NB4 (cell line): ENCODE data around the gene AANAT.
A peak's percentile ranks its signal among the peaks of the same experiment; 100 is the strongest.

Source experiments
- DNase-seq: peaks from one replicate; pipeline ENCODE4 v3.0.0; 2010; ENCODE audit warnings: low read depth
- H3K4me3 ChIP-seq: one replicate; pipeline ENCODE4 v1.5.1; 2011; ENCODE audit warnings: mild to moderate bottlenecking, low read depth, low read length, moderate library complexity
- MAX ChIP-seq: IDR thresholded peaks from 2 replicates; pipeline ENCODE4 v1.6.1; 2011; ENCODE audit warnings: low read depth, low read length
- MYC ChIP-seq: IDR thresholded peaks from 2 replicates; pipeline ENCODE4 v1.6.1; 2011; ENCODE audit warnings: low read depth, low read length
- POLR2A ChIP-seq: IDR thresholded peaks from 2 replicates; pipeline ENCODE4 v1.6.1; 2011; ENCODE audit warnings: mild to moderate bottlenecking; ENCODE audit not compliant: insufficient read length; ENCODE audit errors: extremely low read depth
- TF ChIP-seq, protein P1 (sequence below): IDR thresholded peaks from one replicate; pipeline ENCODE4 v1.5.1; 2012; ENCODE audit warnings: low read depth, low read length

The AANAT gene

GRCh38 chr17:76469991-76470739, 2.8 kb downstream of the AANAT start:
- no peak for TF ChIP-seq MAX
- no peak for TF ChIP-seq MYC
- TF ChIP-seq, protein P1, sequence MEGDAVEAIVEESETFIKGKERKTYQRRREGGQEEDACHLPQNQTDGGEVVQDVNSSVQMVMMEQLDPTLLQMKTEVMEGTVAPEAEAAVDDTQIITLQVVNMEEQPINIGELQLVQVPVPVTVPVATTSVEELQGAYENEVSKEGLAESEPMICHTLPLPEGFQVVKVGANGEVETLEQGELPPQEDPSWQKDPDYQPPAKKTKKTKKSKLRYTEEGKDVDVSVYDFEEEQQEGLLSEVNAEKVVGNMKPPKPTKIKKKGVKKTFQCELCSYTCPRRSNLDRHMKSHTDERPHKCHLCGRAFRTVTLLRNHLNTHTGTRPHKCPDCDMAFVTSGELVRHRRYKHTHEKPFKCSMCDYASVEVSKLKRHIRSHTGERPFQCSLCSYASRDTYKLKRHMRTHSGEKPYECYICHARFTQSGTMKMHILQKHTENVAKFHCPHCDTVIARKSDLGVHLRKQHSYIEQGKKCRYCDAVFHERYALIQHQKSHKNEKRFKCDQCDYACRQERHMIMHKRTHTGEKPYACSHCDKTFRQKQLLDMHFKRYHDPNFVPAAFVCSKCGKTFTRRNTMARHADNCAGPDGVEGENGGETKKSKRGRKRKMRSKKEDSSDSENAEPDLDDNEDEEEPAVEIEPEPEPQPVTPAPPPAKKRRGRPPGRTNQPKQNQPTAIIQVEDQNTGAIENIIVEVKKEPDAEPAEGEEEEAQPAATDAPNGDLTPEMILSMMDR, result no peak
- no peak for TF ChIP-seq POLR2A
- H3K4me3 ChIP-seq, result no peak overlapping the region
- no peak for DNase-seq

- no peak overlapping the region for H3K4me3 ChIP-seq
Observed at GRCh38 chr17:76471498-76472257, 4.3 kb downstream of the AANAT start.

GRCh38 chr17:76472258-76472645, 4.8 kb downstream of the AANAT start:
- DNase-seq, result no peak
- H3K4me3 ChIP-seq, result no peak overlapping the region
- TF ChIP-seq POLR2A, result no peak

More at GRCh38 chr17:76471498-76472257, 4.3 kb downstream of the AANAT start:
- no peak for DNase-seq
- TF ChIP-seq MYC (no peak), POLR2A (no peak), MAX (no peak)
- TF ChIP-seq, protein P1, result no peak

DNA sequence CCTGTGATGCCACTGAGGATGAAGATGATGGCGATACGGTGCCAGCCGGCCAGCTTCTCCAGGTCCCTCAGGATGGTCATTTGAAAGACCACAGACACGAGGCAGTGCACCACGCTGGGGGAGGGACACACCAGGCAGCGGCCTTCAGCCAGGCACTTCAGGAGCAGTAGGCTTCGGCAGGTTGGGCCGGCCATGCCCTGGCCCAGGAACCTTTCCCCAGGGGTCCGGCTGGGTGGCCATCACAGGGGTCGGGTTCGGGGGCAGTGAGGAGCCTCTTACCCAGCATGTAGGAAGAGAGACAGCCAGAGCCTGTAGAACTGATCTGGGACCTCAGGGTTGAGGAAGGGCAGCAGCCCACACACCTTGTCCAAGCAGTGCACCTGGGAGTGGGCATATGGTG, 5.3 kb downstream of the AANAT start:
- TF ChIP-seq MAX (no peak), MYC (no peak), POLR2A (no peak)
- TF ChIP-seq, protein P1, result no peak
- DNase-seq, result no peak
- no peak overlapping the region for H3K4me3 ChIP-seq

GRCh38 chr17:76473541-76473985, 6.2 kb downstream of the AANAT start:
- TF ChIP-seq POLR2A, result no peak
- TF ChIP-seq MAX, result no peak
- TF ChIP-seq, protein P1, result no peak
- TF ChIP-seq MYC, result no peak
- DNase-seq, result peak; percentile 40
- H3K4me3 ChIP-seq, result no peak overlapping the region

GRCh38 chr17:76474238-76474637, 6.8 kb downstream of the AANAT start:
- no peak overlapping the region for H3K4me3 ChIP-seq
- DNase-seq, result no peak
- TF ChIP-seq POLR2A, result no peak
- TF ChIP-seq MAX, result no peak
- TF ChIP-seq MYC, result no peak
- TF ChIP-seq, protein P1, result no peak
